ENCODE results near the gene ADAMTS14. TPM values are rescaled to one million over a fixed set of nuclear protein-coding genes. Genes with fewer than 3 reads are reported as not detected.

Gene ADAMTS14
- total RNA-seq, 1 experiment from 2014 or later = 2.1 TPM

GRCh38 chr10:70681731-70682005 is 9.4 kb downstream of the ADAMTS14 start (continued):
- no peak for TF ChIP-seq OVOL2 (CRISPR knock-in tag; IDR thresholded peaks at IDR 0.05; ENCODE audit: borderline replicate concordance)

GRCh38 chr10:70682920-70683600 is 10.8 kb downstream of the ADAMTS14 start:
- H3K4me3 Mint-ChIP-seq = no peak overlapping the region
- ATAC-seq (no peak), DNase-seq (ENCODE audit: low spot score) (no peak)
- TF ChIP-seq FOXP4 (CRISPR knock-in tag; IDR thresholded peaks at IDR 0.05) = no peak
- no peak for TF ChIP-seq E2F4 (CRISPR knock-in tag; IDR thresholded peaks at IDR 0.05; ENCODE audit: borderline replicate concordance, low read depth)
- TF ChIP-seq KAT7 (CRISPR knock-in tag; IDR thresholded peaks at IDR 0.05; ENCODE audit: borderline replicate concordance) = no peak
- TF ChIP-seq AR (CRISPR knock-in tag; IDR thresholded peaks at IDR 0.05) = no peak
- TF ChIP-seq CBFB (CRISPR knock-in tag; IDR thresholded peaks at IDR 0.05; ENCODE audit: low read depth) = no peak
- no peak for TF ChIP-seq ZNF263 (CRISPR knock-in tag; IDR thresholded peaks at IDR 0.05; ENCODE audit: low read depth)
- TF ChIP-seq PRRX2 (CRISPR knock-in tag; IDR thresholded peaks at IDR 0.05) = no peak
- no peak for TF ChIP-seq PREB (CRISPR knock-in tag; IDR thresholded peaks at IDR 0.05; ENCODE audit: borderline replicate concordance)
- TF ChIP-seq USF2 (CRISPR knock-in tag; IDR thresholded peaks at IDR 0.05) = no peak
- TF ChIP-seq CTCF (IDR thresholded peaks at IDR 0.05) = no peak
- TF ChIP-seq HMGA2 (CRISPR knock-in tag; IDR thresholded peaks at IDR 0.05) = no peak
- TF ChIP-seq JUN (CRISPR knock-in tag; IDR thresholded peaks at IDR 0.05) = no peak
- ChIA-PET POLR2A (no interaction called here), CTCF (no interaction called here)
- H3K36me3 Mint-ChIP-seq = 0 out of 2 replicates have a peak, but pooled peaks cover 6% of the 10 kb centered on the region
- H3K27ac Mint-ChIP-seq = no peak overlapping the region; the same call in 1 of the 2 replicates
- H3K9me3 Mint-ChIP-seq = no peaks in the 10 kb centered on the region
- no peaks in the 10 kb centered on the region for H3K27me3 Mint-ChIP-seq (ENCODE audit: low read depth)
- peaks cover 16% of the 10 kb centered on the region for H3K4me1 Mint-ChIP-seq

GRCh38 chr10:70683601-70683934 is 11.3 kb downstream of the ADAMTS14 start:
- ATAC-seq (peak; percentile 26; the same call in 1 of the 2 replicates), DNase-seq (ENCODE audit: low spot score) (no peak)
- no peaks in the 10 kb centered on the region for H3K27me3 Mint-ChIP-seq (ENCODE audit: low read depth)
- no peaks in the 10 kb centered on the region for H3K9me3 Mint-ChIP-seq
- H3K4me3 Mint-ChIP-seq = no peak overlapping the region
- H3K4me1 Mint-ChIP-seq = peaks cover 16% of the 10 kb centered on the region
- CTCF ChIA-PET = no interaction called here
- POLR2A ChIA-PET = no interaction called here
- H3K36me3 Mint-ChIP-seq = 0 out of 2 replicates have a peak, but pooled peaks cover 6% of the 10 kb centered on the region
- H3K27ac Mint-ChIP-seq = no peak overlapping the region; the same call in 1 of the 2 replicates
- TF ChIP-seq FOXJ3 (CRISPR knock-in tag; IDR thresholded peaks at IDR 0.05; ENCODE audit: borderline replicate concordance) = no peak
- no peak for TF ChIP-seq TEAD4 (CRISPR knock-in tag; IDR thresholded peaks at IDR 0.05)
- no peak for TF ChIP-seq ATF2 (CRISPR knock-in tag; IDR thresholded peaks at IDR 0.05; ENCODE audit: borderline replicate concordance, low read depth)
- TF ChIP-seq PREB (CRISPR knock-in tag; IDR thresholded peaks at IDR 0.05; ENCODE audit: borderline replicate concordance) = no peak
- TF ChIP-seq JAZF1 (CRISPR knock-in tag; IDR thresholded peaks at IDR 0.05) = no peak
- TF ChIP-seq ATF3 (CRISPR knock-in tag; conservative IDR thresholded peaks at IDR 0.05) = no peak

All from WTC11 (cell line).